Testis (tissue), 3 donors: ENCODE data around the gene R3HDM4. TPM values are rescaled to one million over a fixed set of nuclear protein-coding genes. Genes with fewer than 3 reads are reported as not detected.

ENCODE experiments used
- DNase-seq: peaks from one replicate; pipeline ENCODE4 v3.0.0-alpha.2; 2019
- H3K27ac ChIP-seq, 2 donors: fragments of 200-600 bp; sonication (generic); one replicate each; pipeline ENCODE4 v1.5.1; 2019
- H3K27me3 ChIP-seq: fragments of 200-600 bp; sonication (generic); one replicate; pipeline ENCODE4 v1.5.1; 2019
- H3K36me3 ChIP-seq: fragments of 200-600 bp; sonication (generic); one replicate; pipeline ENCODE4 v1.5.1; 2017; ENCODE audit warnings: low read depth; ENCODE audit errors: missing control alignments
- H3K4me1 ChIP-seq: fragments of 200-600 bp; sonication (generic); one replicate; pipeline ENCODE4 v1.5.1; 2019
- H3K4me3 ChIP-seq, 2 donors: fragments of 200-600 bp; sonication (generic); one replicate each; pipeline ENCODE4 v1.5.1; 2017 to 2019
- H3K9me3 ChIP-seq: fragments of 200-600 bp; sonication (generic); one replicate; pipeline ENCODE4 v1.5.1; 2017
- POLR2A ChIP-seq: fragments of 450-650 bp; IDR thresholded peaks from one replicate; pipeline ENCODE4 v1.6.1; 2017; ENCODE audit warnings: antibody characterized with exemption, mild to moderate bottlenecking, moderate library complexity
- WGBS, 2 donors: methylation state at CpG; one replicate each; pipeline ENCODE4 v1.1.5; 2018; 5-methylcytosine and 5-hydroxymethylcytosine counted together
- intact Hi-C: fragments of 100-400 bp; cut with DNase I; formaldehyde crosslinking; loops from one replicate; pipeline ENCODE4 v1.15.1; 2023; ENCODE audit warnings: low total_unique reads
- polyA plus RNA-seq: library from polyadenylated mRNA; stranded (reverse); fragments of 350-450 nt; fragmentation: Illumina TruSeq; extraction: RNeasy Lipid Tissue Mini Kit (QIAGEN cat#74804); gene quantifications from one replicate; pipeline ENCODE4 v1.2.3, GENCODE V29; 2014; ENCODE audit warnings: low read depth, low replicate concordance; ENCODE audit not compliant: insufficient read depth
- total RNA-seq, 2 donors: library from RNA; depleted of rRNA; stranded (reverse); fragments of >200 nt; gene quantifications; one replicate each; pipeline ENCODE4 v1.2.3, GENCODE V29; 2016
- TF ChIP-seq, protein P1 (sequence below), 3 experiments: fragments of 450-650 bp in 2 of 3; fragments of 200-600 bp in 1 of 3; sonication (generic) in 1 of 3; IDR thresholded peaks; one replicate each; pipeline ENCODE4 v1.5.1; 2016 to 2019; ENCODE audit warnings: antibody characterized with exemption in 3 of 3, mild to moderate bottlenecking in 2 of 3, moderate library complexity in 1 of 3

The R3HDM4 gene
- total and polyA plus RNA-seq, 3 donors from 2014 or later: 19.2 to 30.1 (median 24.6) TPM

- Histone ChIP-seq H3K36me3 (no peaks in the 10 kb centered on the region), H3K9me3 (no peaks in the 10 kb centered on the region), H3K4me1 (peaks cover 17% of the 10 kb centered on the region), H3K27ac (peak overlapping the region; percentile 68 to 86), H3K4me3 (no peak overlapping the region), H3K27me3 (no peaks in the 10 kb centered on the region)
- peak; percentile 82 for DNase-seq
- 52 to 59% methylated on average over 18 to 29 of the region's 29 CpGs for WGBS, 2 donors
- no peak for TF ChIP-seq POLR2A
- TF ChIP-seq, protein P1, sequence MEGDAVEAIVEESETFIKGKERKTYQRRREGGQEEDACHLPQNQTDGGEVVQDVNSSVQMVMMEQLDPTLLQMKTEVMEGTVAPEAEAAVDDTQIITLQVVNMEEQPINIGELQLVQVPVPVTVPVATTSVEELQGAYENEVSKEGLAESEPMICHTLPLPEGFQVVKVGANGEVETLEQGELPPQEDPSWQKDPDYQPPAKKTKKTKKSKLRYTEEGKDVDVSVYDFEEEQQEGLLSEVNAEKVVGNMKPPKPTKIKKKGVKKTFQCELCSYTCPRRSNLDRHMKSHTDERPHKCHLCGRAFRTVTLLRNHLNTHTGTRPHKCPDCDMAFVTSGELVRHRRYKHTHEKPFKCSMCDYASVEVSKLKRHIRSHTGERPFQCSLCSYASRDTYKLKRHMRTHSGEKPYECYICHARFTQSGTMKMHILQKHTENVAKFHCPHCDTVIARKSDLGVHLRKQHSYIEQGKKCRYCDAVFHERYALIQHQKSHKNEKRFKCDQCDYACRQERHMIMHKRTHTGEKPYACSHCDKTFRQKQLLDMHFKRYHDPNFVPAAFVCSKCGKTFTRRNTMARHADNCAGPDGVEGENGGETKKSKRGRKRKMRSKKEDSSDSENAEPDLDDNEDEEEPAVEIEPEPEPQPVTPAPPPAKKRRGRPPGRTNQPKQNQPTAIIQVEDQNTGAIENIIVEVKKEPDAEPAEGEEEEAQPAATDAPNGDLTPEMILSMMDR (IDR thresholded peaks at IDR 0.05): no peak
- intact Hi-C loops: no loop called here
These were observed 43.5 kb downstream of the R3HDM4 start for GRCh38 chr19:869245-870177.

- Histone ChIP-seq H3K9me3 (no peaks in the 10 kb centered on the region), H3K36me3 (no peaks in the 10 kb centered on the region), H3K27me3 (no peaks in the 10 kb centered on the region), H3K4me1 (peaks cover 17% of the 10 kb centered on the region), H3K27ac (peak overlapping the region; percentile 68 to 86), H3K4me3 (no peak overlapping the region)
- intact Hi-C loops: no loop called here
- TF ChIP-seq, protein P1 (IDR thresholded peaks at IDR 0.05): no peak
- no peak for TF ChIP-seq POLR2A
- no peak for DNase-seq
- WGBS, 2 donors: 89 to 95% methylated on average over 30 to 34 of the region's 34 CpGs
These were observed 44.4 kb downstream of the R3HDM4 start for GRCh38 chr19:868458-869244.

DNA sequence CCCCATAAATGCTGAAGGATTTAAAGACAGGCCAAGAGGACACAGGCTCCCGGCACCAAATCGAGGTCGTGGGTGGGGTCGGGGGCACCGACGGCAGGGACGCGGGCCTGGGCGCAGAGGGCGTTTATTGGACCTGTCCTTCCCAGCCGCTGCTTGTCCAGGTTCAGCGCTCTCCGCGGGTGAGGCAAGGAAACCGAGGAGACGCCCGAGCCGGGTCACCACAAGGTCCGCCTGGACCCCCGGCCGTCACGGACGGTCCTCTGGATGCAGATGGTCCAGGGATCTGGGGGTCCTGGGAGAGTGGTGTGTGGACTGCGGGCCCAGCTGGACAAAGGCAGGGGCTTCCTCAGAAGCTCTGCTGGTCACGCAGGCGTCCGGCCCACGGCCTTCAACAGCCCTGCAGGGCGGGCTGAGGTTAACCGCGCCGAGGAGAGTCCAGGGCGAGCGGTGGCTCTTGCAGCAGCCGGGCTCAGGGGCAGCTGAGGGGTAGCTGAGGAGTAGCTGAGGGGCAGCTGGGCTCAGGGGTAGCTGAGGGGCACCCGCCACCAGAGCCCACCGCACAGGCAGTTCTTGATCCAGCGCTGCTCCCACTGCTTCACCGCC is 45.1 kb downstream of the R3HDM4 start:
- DNase-seq: no peak
- WGBS, 2 donors: 81 to 95% methylated on average over 6 to 37 of the region's 39 CpGs
- no peak for TF ChIP-seq POLR2A
- TF ChIP-seq, protein P1 (IDR thresholded peaks at IDR 0.05): no peak
- H3K4me3 ChIP-seq: no peak overlapping the region
- H3K4me1 ChIP-seq: peaks cover 20% of the 10 kb centered on the region
- peak overlapping the region in 1 of 2 donors; percentile 86 for H3K27ac ChIP-seq
- no peaks in the 10 kb centered on the region for H3K9me3 ChIP-seq
- no peaks in the 10 kb centered on the region for H3K27me3 ChIP-seq
- intact Hi-C loops: no loop called here
- H3K36me3 ChIP-seq: no peaks in the 10 kb centered on the region

- no peak overlapping the region for H3K4me3 ChIP-seq
- DNase-seq: no peak
- no peak for TF ChIP-seq POLR2A
- TF ChIP-seq, protein P1 (IDR thresholded peaks at IDR 0.05): no peak
- no peaks in the 10 kb centered on the region for H3K9me3 ChIP-seq
- intact Hi-C loops: no loop called here
- H3K27me3 ChIP-seq: no peaks in the 10 kb centered on the region
- no peaks in the 10 kb centered on the region for H3K36me3 ChIP-seq
- WGBS, 2 donors: 76 to 79% methylated on average over 16 of the region's 16 CpGs
- no peak overlapping the region for H3K27ac ChIP-seq
- peaks cover 23% of the 10 kb centered on the region for H3K4me1 ChIP-seq
These were observed 45.7 kb downstream of the R3HDM4 start for GRCh38 chr19:867301-867793.
